Body of pancreas (tissue), 4 donors: ENCODE data around the gene RNF227. TPM values are rescaled to one million over a fixed set of nuclear protein-coding genes. Genes with fewer than 3 reads are reported as not detected.

Experiments used
- ATAC-seq: fragments of 150-250 bp; one replicate; pipeline ENCODE4 v1.9.1; 2016
- DNase-seq, 4 donors: peaks; one replicate each; pipeline ENCODE4 v3.0.0-alpha.2; 2019
- H3K27ac ChIP-seq, 4 donors: fragments of 200-600 bp; sonication (generic); 1 replicate in 3 of 4; 2 replicates in 1 of 4; pipeline versions ENCODE4 v1.5.1 to v1.6.1; 2016 to 2019; ENCODE audit warnings: mild to moderate bottlenecking in 1 of 4, mixed read lengths in 1 of 4, moderate library complexity in 1 of 4
- H3K27me3 ChIP-seq, 2 donors: fragments of 200-600 bp; sonication (generic); one replicate each; pipeline ENCODE4 v1.6.0; 2016; ENCODE audit warnings: mild to moderate bottlenecking in 1 of 2
- H3K36me3 ChIP-seq, 2 donors: fragments of 200-600 bp; sonication (generic); replicated peaks in 1 of 2; 2 replicates each; pipeline ENCODE4 v1.5.1; 2016; ENCODE audit warnings: low read depth in 2 of 2; ENCODE audit not compliant: insufficient read depth in 1 of 2
- H3K4me1 ChIP-seq: fragments of 200-600 bp; sonication (generic); one replicate; pipeline ENCODE4 v1.6.0; 2016
- H3K4me3 ChIP-seq, 2 donors: fragments of 200-600 bp; sonication (generic); 1 replicate in 1 of 2; 2 replicates in 1 of 2; pipeline ENCODE4 v1.5.1; 2016 to 2019
- H3K9me3 ChIP-seq, 3 donors: fragments of 200-600 bp; sonication (generic); 1 replicate in 2 of 3; 2 replicates in 1 of 3; pipeline ENCODE4 v1.5.1; 2016
- POLR2A ChIP-seq, 3 donors: fragments of 450-650 bp; IDR thresholded peaks; one replicate each; pipeline ENCODE4 v1.6.1; 2016; ENCODE audit warnings: antibody characterized with exemption in 3 of 3, mild to moderate bottlenecking in 2 of 3
- WGBS, 2 donors: methylation state at CpG; one replicate each; pipeline ENCODE4 v1.1.5; 2017; 5-methylcytosine and 5-hydroxymethylcytosine counted together
- intact Hi-C: fragments of 100-400 bp; cut with DNase I; formaldehyde crosslinking; loops from one replicate; pipeline ENCODE4 v1.15.1; 2023
- total RNA-seq, 2 donors: library from RNA; depleted of rRNA; stranded (reverse); fragments of >200 nt; gene quantifications; one replicate each; pipeline ENCODE4 v1.1.0, GENCODE V29; 2016
- TF ChIP-seq, protein P1 (sequence below), 7 experiments: fragments of 450-650 bp in 4 of 7; fragments of 200-600 bp in 3 of 7; sonication (generic) in 3 of 7; IDR thresholded peaks; one replicate each; pipeline ENCODE4 v1.5.1; 2016 to 2019; ENCODE audit warnings: antibody characterized with exemption in 7 of 7

RNF227 gene
- total RNA-seq, 2 donors from 2014 or later = 2.9 to 3.0 TPM

GRCh38 chr17:7931709-7932482, 15.8 kb upstream of the RNF227 start, which contains the start of the genes CNTROB and TRAPPC1:
CNTROB (plus strand) TSS chr17:7932206; CDS start chr17:7933080, 874 bp downstream.
TRAPPC1 (minus strand) TSS chr17:7931946; CDS start chr17:7931829, 117 bp downstream.
- DNase-seq = peak; percentile 99 to 100 (median 100)
- peak within 1 kb of the TSS; percentile 47 to 72 for H3K4me3 ChIP-seq
- intact Hi-C loops = loop anchor here (5.0 kb wide), 1 partner anchor 55 kb away; no protein-coding TSS in a partner anchor
- 0% methylated on average over 13 to 52 of the region's 55 CpGs for WGBS, 2 donors
- TF ChIP-seq, protein P1, sequence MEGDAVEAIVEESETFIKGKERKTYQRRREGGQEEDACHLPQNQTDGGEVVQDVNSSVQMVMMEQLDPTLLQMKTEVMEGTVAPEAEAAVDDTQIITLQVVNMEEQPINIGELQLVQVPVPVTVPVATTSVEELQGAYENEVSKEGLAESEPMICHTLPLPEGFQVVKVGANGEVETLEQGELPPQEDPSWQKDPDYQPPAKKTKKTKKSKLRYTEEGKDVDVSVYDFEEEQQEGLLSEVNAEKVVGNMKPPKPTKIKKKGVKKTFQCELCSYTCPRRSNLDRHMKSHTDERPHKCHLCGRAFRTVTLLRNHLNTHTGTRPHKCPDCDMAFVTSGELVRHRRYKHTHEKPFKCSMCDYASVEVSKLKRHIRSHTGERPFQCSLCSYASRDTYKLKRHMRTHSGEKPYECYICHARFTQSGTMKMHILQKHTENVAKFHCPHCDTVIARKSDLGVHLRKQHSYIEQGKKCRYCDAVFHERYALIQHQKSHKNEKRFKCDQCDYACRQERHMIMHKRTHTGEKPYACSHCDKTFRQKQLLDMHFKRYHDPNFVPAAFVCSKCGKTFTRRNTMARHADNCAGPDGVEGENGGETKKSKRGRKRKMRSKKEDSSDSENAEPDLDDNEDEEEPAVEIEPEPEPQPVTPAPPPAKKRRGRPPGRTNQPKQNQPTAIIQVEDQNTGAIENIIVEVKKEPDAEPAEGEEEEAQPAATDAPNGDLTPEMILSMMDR (IDR thresholded peaks at IDR 0.05) = peak in 1 of 7 experiments; percentile 14
- peak; percentile 27 to 82 (median 68) for TF ChIP-seq POLR2A (IDR thresholded peaks at IDR 0.05)
- no peaks in the 10 kb centered on the region for H3K9me3 ChIP-seq
- peak; percentile 99 for ATAC-seq
- H3K27me3 ChIP-seq = no peaks in the 10 kb centered on the region
- peaks cover 24% of the 10 kb centered on the region for H3K4me1 ChIP-seq
- H3K36me3 ChIP-seq = peaks cover 0 to 1% of the 10 kb centered on the region in 2 donors
- H3K27ac ChIP-seq = peak within 1 kb of the TSS; percentile 43 to 80 (median 56)

DNA sequence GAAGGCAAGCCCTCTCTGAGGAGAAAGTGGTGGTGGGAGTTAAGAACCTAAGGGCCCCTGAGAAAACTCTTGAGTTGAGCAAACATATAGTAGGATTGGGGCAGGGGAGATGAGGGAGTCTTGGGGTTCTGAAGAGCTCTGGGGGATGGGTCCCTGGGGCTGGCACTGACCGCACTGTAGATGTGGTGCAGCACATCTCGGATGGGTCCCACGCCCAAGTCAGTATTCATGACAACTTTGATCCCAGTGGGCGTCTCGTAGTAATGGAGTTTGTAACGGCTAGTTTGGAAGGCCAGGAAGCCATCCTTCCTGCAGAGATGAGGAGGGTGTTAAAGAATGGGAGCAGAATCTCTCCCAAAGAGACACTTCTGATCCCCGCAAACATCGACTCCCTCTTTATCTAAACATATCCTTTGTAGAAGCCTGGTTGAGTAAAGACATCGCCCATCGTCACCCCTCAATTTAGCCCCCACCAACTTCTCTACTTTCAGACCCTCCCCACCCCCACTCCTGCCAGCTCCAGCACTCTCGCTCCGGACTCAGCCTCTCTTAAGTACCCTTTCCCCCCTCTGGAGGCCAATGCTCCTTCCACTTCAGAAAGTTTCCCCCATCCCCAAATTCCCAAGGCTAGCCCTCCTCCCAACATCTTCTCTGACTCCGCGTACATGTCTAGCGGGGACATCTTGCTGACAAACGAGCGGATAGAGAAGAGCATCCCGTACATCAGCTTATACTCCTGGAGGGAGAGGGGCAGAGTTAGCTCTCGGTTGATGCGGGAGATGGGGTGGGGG, 14.9 kb upstream of the RNF227 start:
- no peak for DNase-seq

DNA sequence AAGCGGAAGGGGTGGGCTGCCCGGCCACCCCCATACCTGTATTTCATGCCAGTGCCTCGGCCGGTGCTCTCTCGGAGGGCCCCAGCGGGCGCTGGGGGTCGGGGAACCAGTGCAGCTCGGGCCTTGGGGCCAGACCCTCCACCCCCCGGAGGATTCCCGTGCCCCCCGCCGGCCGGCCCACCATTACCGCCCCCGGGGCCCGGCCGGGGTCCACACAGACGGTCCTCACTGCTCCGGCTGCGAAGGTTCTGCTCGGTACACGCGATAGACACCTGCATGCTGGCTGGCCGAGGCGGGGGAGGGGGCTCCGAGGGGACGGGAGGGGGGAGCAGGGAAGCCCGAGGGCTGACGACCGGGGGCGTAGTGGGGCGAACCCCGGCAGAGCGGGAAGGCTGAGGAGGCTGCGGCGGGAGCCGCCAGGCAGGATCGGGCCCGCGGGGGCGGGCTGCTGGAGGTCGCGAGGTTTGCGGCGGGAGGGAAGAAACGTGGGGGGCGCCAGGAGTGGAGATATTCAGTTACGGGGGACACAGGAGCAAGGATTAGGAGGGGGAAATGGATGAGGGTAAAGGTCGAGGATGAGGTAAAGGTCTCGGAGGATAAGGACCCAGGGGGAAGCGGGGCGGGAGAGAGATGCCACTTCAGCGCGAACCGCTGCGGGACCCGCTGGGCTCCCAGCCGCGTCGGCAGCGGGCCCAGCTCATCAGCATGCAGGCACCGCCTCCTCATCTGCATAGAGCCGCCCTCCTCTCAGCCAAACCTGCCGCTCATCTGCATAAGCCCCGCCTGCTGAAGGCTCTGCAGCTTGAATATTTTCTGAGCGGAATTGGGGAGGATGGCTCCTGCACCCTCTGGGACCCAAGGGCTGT, 13.3 kb upstream of the RNF227 start, which contains the start of gene KCNAB3:
Gene KCNAB3 (minus strand): TSS at position 699 of the 866 bp plus-strand sequence. CDS start 421 bp downstream, at position 278.
- WGBS, 2 donors = 72 to 87% methylated on average over 43 to 56 of the region's 67 CpGs
- Histone ChIP-seq H3K27me3 (no peaks in the 10 kb centered on the region), H3K4me3 (no peak within 1 kb of the TSS), H3K36me3 (no peaks in the 10 kb centered on the region), H3K9me3 (no peaks in the 10 kb centered on the region), H3K4me1 (peaks cover 24% of the 10 kb centered on the region), H3K27ac (no peak within 1 kb of the TSS)
- intact Hi-C loops = loop anchor here (5.0 kb wide), 1 partner anchor 58 kb away; no protein-coding TSS in a partner anchor
- no peak for ATAC-seq
- TF ChIP-seq, protein P1 (IDR thresholded peaks at IDR 0.05) = no peak
- TF ChIP-seq POLR2A (IDR thresholded peaks at IDR 0.05) = no peak
- peak in 3 of 4 donors; percentile 19 to 30 (median 26) for DNase-seq

More for the DNA sequence above, 14.9 kb upstream of the RNF227 start:
- Histone ChIP-seq H3K36me3 (no peaks in the 10 kb centered on the region), H3K4me3 (peak overlapping the region; percentile 47 to 72), H3K27me3 (no peaks in the 10 kb centered on the region), H3K4me1 (peaks cover 24% of the 10 kb centered on the region), H3K9me3 (no peaks in the 10 kb centered on the region), H3K27ac (peak overlapping the region; percentile 16 to 80 (median 56))
- intact Hi-C loops = loop anchor here (5.0 kb wide), 1 partner anchor 56 kb away; no protein-coding TSS in a partner anchor
- no peak for ATAC-seq
- TF ChIP-seq, protein P1 (IDR thresholded peaks at IDR 0.05) = no peak
- no peak for TF ChIP-seq POLR2A (IDR thresholded peaks at IDR 0.05)
- 36 to 45% methylated on average over 20 of the region's 20 CpGs for WGBS, 2 donors

DNA sequence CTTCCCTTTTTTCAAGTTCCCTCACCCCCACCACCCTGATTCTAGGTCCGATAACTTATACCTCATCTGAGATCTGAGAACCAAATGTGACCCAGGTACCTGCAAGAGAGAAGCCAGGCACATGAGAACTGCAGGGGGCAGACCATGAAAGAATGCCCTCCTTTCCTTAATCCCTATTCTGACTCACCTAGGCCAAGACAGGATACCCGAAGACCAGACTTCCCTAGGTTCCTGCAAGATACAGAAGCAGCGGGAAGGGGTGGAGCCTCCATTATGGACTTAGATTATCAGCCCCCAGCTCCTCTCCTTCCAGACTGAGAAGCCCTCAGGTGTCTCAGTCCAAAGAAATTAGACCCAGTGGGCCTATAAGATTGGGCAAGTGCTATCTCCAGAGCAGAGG, 11.5 kb upstream of the RNF227 start:
- Histone ChIP-seq H3K4me3 (no peak overlapping the region), H3K36me3 (no peaks in the 10 kb centered on the region), H3K9me3 (no peaks in the 10 kb centered on the region), H3K27me3 (no peaks in the 10 kb centered on the region), H3K4me1 (peaks cover 20% of the 10 kb centered on the region), H3K27ac (no peak overlapping the region)
- 58 to 79% methylated on average over 2 to 3 of the region's 3 CpGs for WGBS, 2 donors
- DNase-seq = no peak
- no peak for TF ChIP-seq POLR2A (IDR thresholded peaks at IDR 0.05)
- TF ChIP-seq, protein P1 (IDR thresholded peaks at IDR 0.05) = no peak
- intact Hi-C loops = no loop called here
- ATAC-seq = no peak
